HCT116 (cell line): ENCODE data around the gene DOCK9. TPM values are rescaled to one million over a fixed set of nuclear protein-coding genes. Genes with fewer than 3 reads are reported as not detected.

Experiments used
- ATAC-seq: fragments of 200-7000 bp; cut with Tn5 transposase; 2 replicates; pipeline ENCODE4 v1.9.1; 2020; ENCODE audit warnings: mild to moderate bottlenecking, moderate library complexity
- BruUV-seq: library from RNA; stranded (reverse); fragments of 400-500 nt; replicated peaks from 2 replicates; lab custom pipeline; 2021; lab: Mats Ljungman, UMichigan
- CTCF ChIA-PET: fragments of 300-600 bp; sonication (Branson Sonifier 250); formaldehyde crosslinking; loops from one replicate; lab custom pipeline; 2021; ENCODE audit warnings: antibody characterized with exemption; lab: Charles Lee
- POLR2A ChIA-PET: fragments of 300-600, 350-600 bp; sonication (Branson Sonifier 250); formaldehyde crosslinking; loops from one replicate; lab custom pipeline; 2021; ENCODE audit warnings: antibody characterized with exemption; lab: Charles Lee
- RAD21 ChIA-PET, 2 experiments: fragments of 300-600 bp; sonication (Branson Sonifier 250); formaldehyde crosslinking; loops; one replicate each; lab custom pipeline; 2023; ENCODE audit warnings: low total read pairs in 2 of 2; ENCODE audit not compliant: uncharacterized antibody in 2 of 2, unreplicated experiment in 2 of 2, low non-redundant PET in 1 of 2; lab: Charles Lee
- DNase-seq: peaks from one replicate; pipeline ENCODE4 v3.0.0-alpha.2; 2010; ENCODE audit warnings: low read depth, low spot score
- H2AFZ ChIP-seq: fragments of 200-600 bp; shearing (Covaris generic), sonication (generic); 2 replicates; pipeline ENCODE4 v1.6.1; 2017; ENCODE audit warnings: low read depth, mixed run types, mixed read lengths, antibody characterized with exemption, low read length; ENCODE audit not compliant: poor library complexity, severe bottlenecking
- H3K27ac ChIP-seq: 2 replicates; pipeline ENCODE4 v1.5.1; 2012; ENCODE audit warnings: low read depth, low read length
- H3K27me3 ChIP-seq: fragments of 200-600 bp; sonication (generic); 2 replicates; pipeline ENCODE4 v1.6.1; 2016; ENCODE audit warnings: mixed run types, low read length, mixed read lengths; ENCODE audit not compliant: insufficient read depth
- H3K36me3 ChIP-seq, 2 experiments: fragments of 200-500 bp in 1 of 2; fragments of 200-600 bp in 1 of 2; sonication (Bioruptor generic) in 1 of 2; sonication (generic) in 1 of 2; 2 replicates each; pipeline versions ENCODE4 v1.5.1 to v1.6.1; 2014 to 2016; ENCODE audit warnings: low read length in 2 of 2, inconsistent platforms in 1 of 2, mixed read lengths in 1 of 2, mixed run types in 1 of 2; ENCODE audit not compliant: insufficient read depth in 2 of 2, control insufficient read depth in 1 of 2
- H3K4me1 ChIP-seq, 2 experiments: fragments of 200-600 bp in 1 of 2; sonication (generic) in 1 of 2; 2 replicates each; pipeline versions ENCODE4 v1.5.1 to v1.6.1; 2012 to 2017; ENCODE audit warnings: low read length in 2 of 2, inconsistent platforms in 1 of 2, mild to moderate bottlenecking in 1 of 2, mixed read lengths in 1 of 2, mixed run types in 1 of 2, moderate library complexity in 1 of 2; ENCODE audit not compliant: insufficient read depth in 2 of 2, control insufficient read depth in 1 of 2
- H3K4me2 ChIP-seq: fragments of 200-600 bp; sonication (generic); 2 replicates; pipeline ENCODE4 v1.6.1; 2017; ENCODE audit warnings: mixed run types, low read length, mixed read lengths
- H3K4me3 ChIP-seq, 2 experiments: fragments of 200-600 bp in 1 of 2; sonication (generic) in 1 of 2; replicated peaks in 1 of 2; 2 replicates each; pipeline ENCODE4 v1.5.1; 2011 to 2016; ENCODE audit warnings: low read length in 2 of 2, control low read depth in 1 of 2, low read depth in 1 of 2, mild to moderate bottlenecking in 1 of 2, mixed read lengths in 1 of 2, mixed run types in 1 of 2
- H3K79me2 ChIP-seq: fragments of 200-600 bp; sonication (generic); 2 replicates; pipeline ENCODE4 v1.6.1; 2017; ENCODE audit warnings: mild to moderate bottlenecking, mixed run types, low read length, moderate library complexity, mixed read lengths; ENCODE audit not compliant: insufficient read depth
- H3K9ac ChIP-seq: fragments of 200-600 bp; sonication (generic); 2 replicates; pipeline ENCODE4 v1.6.1; 2016; ENCODE audit warnings: low read length, mixed read lengths
- H3K9me2 ChIP-seq: fragments of 200-600 bp; sonication (generic), shearing (Covaris generic); 2 replicates; pipeline ENCODE4 v1.6.1; 2017; ENCODE audit warnings: mixed run types, mild to moderate bottlenecking, moderate library complexity; ENCODE audit not compliant: insufficient read depth
- H3K9me3 ChIP-seq, 2 experiments: fragments of 200-500 bp in 1 of 2; fragments of 200-600 bp in 1 of 2; sonication (Bioruptor generic) in 1 of 2; sonication (generic) in 1 of 2; 2 replicates each; pipeline ENCODE4 v1.6.1; 2014 to 2017; ENCODE audit warnings: low read length in 2 of 2, mixed read lengths in 2 of 2, inconsistent platforms in 1 of 2, low read depth in 1 of 2, mild to moderate bottlenecking in 1 of 2, mixed run types in 1 of 2, moderate library complexity in 1 of 2; ENCODE audit not compliant: control insufficient read depth in 1 of 2, insufficient read depth in 1 of 2
- H4K20me1 ChIP-seq: fragments of 200-600 bp; sonication (generic), shearing (Covaris generic); 2 replicates; pipeline ENCODE4 v1.6.1; 2017; ENCODE audit warnings: mixed run types, mild to moderate bottlenecking, moderate library complexity; ENCODE audit not compliant: insufficient read depth
- CBX3 ChIP-seq: IDR thresholded peaks from 2 replicates; pipeline ENCODE4 v1.6.1; 2012; ENCODE audit warnings: low read depth
- CTCF ChIP-seq, 3 experiments: fragments of 200-600 bp in 1 of 3; sonication (generic) in 1 of 3; IDR thresholded peaks in 2 of 3; conservative IDR thresholded peaks in 1 of 3; 2 replicates each; pipeline ENCODE4 v1.5.1; 2012 to 2017; ENCODE audit warnings: low read depth in 2 of 3, low read length in 2 of 3, antibody characterized with exemption in 1 of 3, borderline replicate concordance in 1 of 3, control low read depth in 1 of 3, mild to moderate bottlenecking in 1 of 3, mixed read lengths in 1 of 3, mixed run types in 1 of 3, moderate library complexity in 1 of 3; ENCODE audit not compliant: insufficient read depth in 1 of 3
- EGR1 ChIP-seq: IDR thresholded peaks from 2 replicates; pipeline ENCODE4 v1.6.1; 2012; ENCODE audit warnings: low read depth
- ELF1 ChIP-seq: IDR thresholded peaks from 2 replicates; pipeline ENCODE4 v1.6.1; 2012; ENCODE audit warnings: low read depth, borderline replicate concordance
- FOSL1 ChIP-seq: IDR thresholded peaks from 2 replicates; pipeline ENCODE4 v1.6.1; 2012; ENCODE audit warnings: low read depth
- MAX ChIP-seq: IDR thresholded peaks from 2 replicates; pipeline ENCODE4 v1.6.1; 2012
- SIN3A ChIP-seq: IDR thresholded peaks from 2 replicates; pipeline ENCODE4 v1.6.1; 2012; ENCODE audit warnings: low read depth
- ZFX ChIP-seq: fragments of 450-650 bp; IDR thresholded peaks from 2 replicates; pipeline ENCODE4 v1.6.1; 2017
- intact Hi-C: fragments of 100-400 bp; cut with micrococcal nuclease; formaldehyde crosslinking; loops from 2 replicates; pipeline ENCODE4 v1.10.0; 2022
- total RNA-seq: library from RNA; stranded (reverse); gene quantifications from one replicate; pipeline ENCODE4 v1.2.1, GENCODE V29; 2021; ENCODE audit not compliant: unreplicated experiment

Gene DOCK9
- total RNA-seq, 1 experiment from 2014 or later: 58.8 TPM

DNA sequence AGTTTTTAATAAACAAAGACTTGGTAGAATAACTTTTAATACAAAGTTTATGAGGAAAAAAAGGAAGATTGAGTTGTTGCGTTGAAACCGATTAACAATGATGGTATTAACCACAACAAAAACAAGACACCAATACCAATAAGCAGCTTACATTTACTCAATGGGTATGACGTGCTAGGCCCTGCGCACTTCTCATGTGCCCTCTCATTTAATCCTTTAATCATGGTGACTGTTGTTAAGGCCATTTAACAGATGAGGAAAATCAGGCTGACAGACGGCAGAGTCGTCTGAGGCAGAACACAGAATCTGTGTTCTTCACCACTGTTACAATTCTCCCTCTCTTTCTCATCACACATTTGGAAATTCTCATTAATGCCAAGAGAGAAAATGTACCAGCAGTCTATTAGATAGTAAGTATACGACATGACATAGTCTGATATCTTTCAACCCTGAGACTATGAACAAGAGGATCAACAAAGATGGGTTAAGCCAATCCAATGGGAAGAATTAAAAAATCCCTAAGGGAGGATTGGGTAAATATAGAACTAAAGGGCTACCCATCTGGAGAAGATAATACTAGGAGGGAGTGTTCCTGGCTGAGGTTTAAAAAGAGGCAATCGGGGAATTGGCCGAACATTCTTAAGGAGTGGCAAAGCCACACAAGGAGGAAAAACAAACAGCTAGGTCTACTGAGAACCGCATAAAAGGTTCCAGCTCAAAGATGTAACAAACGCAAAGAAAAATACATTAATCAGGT is 54.0 kb downstream of the DOCK9 start:
- TF ChIP-seq ELF1 (no peak), MAX (no peak), CTCF (IDR thresholded peaks at IDR 0.05 in 2 of 3, conservative IDR thresholded peaks at IDR 0.05 in 1 of 3; ENCODE audit: borderline replicate concordance in 1 of 3, insufficient read depth in 1 of 3, low read depth in 2 of 3, low read length in 2 of 3) (no peak), EGR1 (no peak), CBX3 (no peak), ZFX (no peak), SIN3A (no peak), FOSL1 (no peak)
- Histone ChIP-seq H3K4me2 (no peak overlapping the region), H3K79me2 (no peaks in the 10 kb centered on the region), H3K36me3 (no peaks in the 10 kb centered on the region), H4K20me1 (no peaks in the 10 kb centered on the region; the same call in 1 of the 2 replicates), H3K9me2 (no peaks in the 10 kb centered on the region), H3K27ac (no peak overlapping the region), H3K4me1 (peaks cover 0 to 3% of the 10 kb centered on the region in 2 experiments; a peak in 1 of 4 replicates), H3K9me3 (no peaks in the 10 kb centered on the region), H3K4me3 (no peak overlapping the region), H3K27me3 (no peaks in the 10 kb centered on the region), H2AFZ (no peak overlapping the region), H3K9ac (no peak overlapping the region)
- CTCF ChIA-PET: no interaction called here
- ATAC-seq (no peak), DNase-seq (no peak)
- BruUV-seq: no TSS peak
- intact Hi-C loops: no loop called here
- RAD21 ChIA-PET: no interaction called here
- POLR2A ChIA-PET: no interaction called here
